Trophoblast cell (in vitro differentiated cells and primary cell): ENCODE data around the gene HCN4. TPM values are rescaled to one million over a fixed set of nuclear protein-coding genes. Genes with fewer than 3 reads are reported as not detected.
"Not testable (repeated sequence)": the region's sequence is repeated elsewhere in the genome, so short reads cannot be mapped to it uniquely, and the experiment has no call there.

Source experiments
- DNase-seq, 2 donors: peaks; one replicate each; pipeline ENCODE4 v3.0.0-alpha.2; 2016
- H2AFZ ChIP-seq: 2 replicates; pipeline ENCODE4 v1.6.1; 2013; ENCODE audit warnings: low read length, moderate library complexity, mild to moderate bottlenecking; ENCODE audit not compliant: insufficient read depth, poor library complexity
- H2AK5ac ChIP-seq: 2 replicates; pipeline ENCODE4 v1.6.1; 2013; ENCODE audit warnings: mild to moderate bottlenecking, low read length
- H2BK120ac ChIP-seq: 2 replicates; pipeline ENCODE4 v1.6.1; 2013; ENCODE audit warnings: low read length, mild to moderate bottlenecking, moderate library complexity; ENCODE audit not compliant: insufficient read depth, poor library complexity
- H2BK12ac ChIP-seq: 2 replicates; pipeline ENCODE4 v1.6.1; 2013; ENCODE audit warnings: mild to moderate bottlenecking, low read length, moderate library complexity
- H2BK5ac ChIP-seq: 2 replicates; pipeline ENCODE4 v1.6.1; 2013; ENCODE audit warnings: low read length, low read depth, moderate library complexity, mild to moderate bottlenecking; ENCODE audit not compliant: poor library complexity
- H3K14ac ChIP-seq: 2 replicates; pipeline ENCODE4 v1.6.1; 2013; ENCODE audit warnings: mild to moderate bottlenecking, low read length
- H3K18ac ChIP-seq: 2 replicates; pipeline ENCODE4 v1.6.1; 2013; ENCODE audit warnings: mild to moderate bottlenecking, low read length
- H3K23ac ChIP-seq: 2 replicates; pipeline ENCODE4 v1.6.1; 2013; ENCODE audit warnings: low read length
- H3K27ac ChIP-seq: 2 replicates; pipeline ENCODE4 v1.5.1; 2013; ENCODE audit warnings: low read depth, mild to moderate bottlenecking, inconsistent platforms, low read length, moderate library complexity
- H3K27me3 ChIP-seq: 2 replicates; pipeline ENCODE4 v1.6.1; 2013; ENCODE audit warnings: inconsistent platforms, mild to moderate bottlenecking, low read length, moderate library complexity; ENCODE audit not compliant: insufficient read depth
- H3K36me3 ChIP-seq, 2 experiments: 1 replicate in 1 of 2; 2 replicates in 1 of 2; pipeline ENCODE4 v1.6.1; 2013; ENCODE audit warnings: low read length in 2 of 2, mild to moderate bottlenecking in 2 of 2, moderate library complexity in 1 of 2; ENCODE audit not compliant: insufficient read depth in 2 of 2, control insufficient read depth in 1 of 2
- H3K4ac ChIP-seq: 2 replicates; pipeline ENCODE4 v1.6.1; 2013; ENCODE audit warnings: low read depth, mild to moderate bottlenecking, low read length, moderate library complexity
- H3K4me1 ChIP-seq, 2 experiments: 1 replicate in 1 of 2; 2 replicates in 1 of 2; pipeline ENCODE4 v1.6.1; 2013; ENCODE audit warnings: low read length in 2 of 2, mild to moderate bottlenecking in 2 of 2, moderate library complexity in 1 of 2; ENCODE audit not compliant: insufficient read depth in 2 of 2, control insufficient read depth in 1 of 2
- H3K4me2 ChIP-seq: 2 replicates; pipeline ENCODE4 v1.6.1; 2013; ENCODE audit warnings: inconsistent platforms, mild to moderate bottlenecking, low read length, moderate library complexity
- H3K4me3 ChIP-seq: 2 replicates; pipeline ENCODE4 v1.5.1; 2013; ENCODE audit warnings: mild to moderate bottlenecking, low read depth, low read length, inconsistent platforms
- H3K79me1 ChIP-seq: one replicate; pipeline ENCODE4 v1.6.1; 2013; ENCODE audit warnings: low read length
- H3K79me2 ChIP-seq: 2 replicates; pipeline ENCODE4 v1.6.1; 2013; ENCODE audit warnings: low read length, mild to moderate bottlenecking; ENCODE audit not compliant: control insufficient read depth, insufficient read depth, poor library complexity
- H3K9ac ChIP-seq: 2 replicates; pipeline ENCODE4 v1.6.1; 2013; ENCODE audit warnings: mild to moderate bottlenecking, low read length
- H3K9me3 ChIP-seq: 2 replicates; pipeline ENCODE4 v1.6.1; 2013; ENCODE audit warnings: low read depth, mild to moderate bottlenecking, control low read depth, inconsistent platforms, low read length; ENCODE audit not compliant: insufficient read depth
- H4K12ac ChIP-seq: 2 replicates; pipeline ENCODE4 v1.6.1; 2013; ENCODE audit warnings: low read depth, mild to moderate bottlenecking, low read length, moderate library complexity
- H4K8ac ChIP-seq: 2 replicates; pipeline ENCODE4 v1.6.1; 2013; ENCODE audit warnings: low read depth, mild to moderate bottlenecking, low read length, moderate library complexity
- H4K91ac ChIP-seq: one replicate; pipeline ENCODE4 v1.6.1; 2013; ENCODE audit warnings: low read depth, mild to moderate bottlenecking, low read length, moderate library complexity
- WGBS: extraction: QIAGEN DNeasy Blood & Tissue Kit; methylation state at CpG from one replicate; pipeline ENCODE4 v1.1.7; 2013; ENCODE audit warnings: missing lambda C conversion rate; ENCODE audit not compliant: insufficient read length, insufficient coverage; ENCODE audit errors: extremely low coverage; 5-methylcytosine and 5-hydroxymethylcytosine counted together
- polyA plus RNA-seq: library from polyadenylated mRNA; stranded (reverse); fragments of 200-250 nt; gene quantifications from 2 replicates; pipeline ENCODE4 v1.2.3, GENCODE V29; 2013

The HCN4 gene
- polyA plus RNA-seq: 2.9 and 3.0 TPM in 2 replicates

DNA sequence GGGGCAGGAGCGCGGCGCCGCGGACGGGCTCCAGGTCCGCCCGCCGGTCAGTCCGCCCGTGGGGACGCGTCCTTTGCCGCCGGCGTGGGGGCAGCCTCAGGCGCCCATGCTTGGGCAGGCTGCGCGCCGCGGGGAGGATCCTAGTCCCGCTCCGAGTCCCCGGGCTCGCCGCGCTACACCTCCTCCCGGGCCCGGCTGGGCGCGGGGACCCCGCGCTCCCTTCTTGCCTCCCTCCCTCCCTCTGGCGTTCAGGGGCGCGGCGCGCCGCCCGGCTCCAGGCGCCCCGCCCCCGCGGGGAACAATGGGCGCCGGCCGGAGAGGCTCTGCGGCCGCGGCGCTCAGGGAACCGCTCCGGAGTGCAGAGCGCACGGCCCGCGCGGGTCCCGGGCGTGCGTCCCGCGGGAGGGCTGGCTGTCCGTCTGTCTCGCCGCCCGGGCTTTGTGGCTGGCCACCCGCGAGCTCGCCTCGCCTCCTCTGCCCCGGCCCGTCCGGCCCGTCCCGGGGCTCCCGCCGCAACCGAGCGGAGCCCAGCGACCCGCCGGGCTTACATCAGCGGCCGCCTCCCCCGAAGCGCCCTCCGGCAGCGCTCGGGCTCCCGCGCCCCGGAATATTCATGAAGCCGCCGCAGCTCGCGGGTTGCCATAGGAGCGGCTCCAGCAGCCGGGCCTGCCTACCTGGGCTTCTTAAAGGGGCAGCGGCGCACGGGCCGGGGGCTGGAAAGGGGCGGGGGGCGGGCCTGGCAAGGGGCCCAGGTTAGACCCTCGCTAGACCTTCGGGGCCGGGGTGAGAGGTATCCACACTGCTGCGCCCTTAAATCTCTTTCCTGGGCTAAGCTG, at the start of gene HCN4:
Gene HCN4 (minus strand): TSS at position 658 of the 836 bp plus-strand sequence. CDS start 688 bp downstream, outside the sequence.
- Histone ChIP-seq H2AFZ (peak within 1 kb of the TSS; percentile 66), H4K91ac (peak within 1 kb of the TSS; percentile 72), H2BK12ac (no peak within 1 kb of the TSS), H3K36me3 (no peaks in the 10 kb centered on the region), H2AK5ac (no peak within 1 kb of the TSS), H3K4me2 (peak within 1 kb of the TSS; percentile 89), H3K79me2 (peaks cover 3% of the 10 kb centered on the region), H4K8ac (peak within 1 kb of the TSS; percentile 51), H4K12ac (peak within 1 kb of the TSS; percentile 10), H3K9me3 (peaks cover 2% of the 10 kb centered on the region), H2BK5ac (peak within 1 kb of the TSS; percentile 34), H3K14ac (peak within 1 kb of the TSS; percentile 54), H3K23ac (no peak within 1 kb of the TSS), H3K18ac (peak within 1 kb of the TSS; percentile 73), H3K4ac (no peak within 1 kb of the TSS), H3K4me3 (peak within 1 kb of the TSS; percentile 76), H3K9ac (peak within 1 kb of the TSS; percentile 13), H2BK120ac (peak within 1 kb of the TSS; percentile 37), H3K27ac (no peak within 1 kb of the TSS), H3K27me3 (peaks cover 22% of the 10 kb centered on the region), H3K79me1 (peaks cover 6% of the 10 kb centered on the region), H3K4me1 (peaks cover 24 to 34% of the 10 kb centered on the region in 2 experiments)
- no peak for DNase-seq
- WGBS: no CpG with 5 or more reads among the region's 109 CpGs

DNA sequence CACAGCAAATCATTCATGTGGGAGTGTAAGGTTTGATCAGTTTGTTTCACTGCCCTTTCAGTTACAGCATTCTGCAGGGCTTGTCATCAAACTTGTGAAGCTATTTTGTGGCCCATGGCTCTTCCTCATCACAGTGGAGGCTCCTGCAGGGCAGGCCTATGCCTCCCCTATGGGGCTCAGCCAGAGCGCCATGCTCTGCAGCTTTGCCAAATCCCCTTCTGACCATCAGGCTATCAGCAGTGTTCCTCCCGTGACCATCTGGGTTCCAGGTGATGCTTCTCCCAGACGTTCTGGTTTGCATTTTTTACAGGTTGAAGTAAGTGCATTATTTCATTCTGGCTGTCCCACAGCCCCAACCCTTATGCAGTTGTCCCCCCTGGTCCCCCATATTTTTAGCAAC, 46.1 kb upstream of the HCN4 start:
- Histone ChIP-seq H3K18ac (no peak overlapping the region), H2BK120ac (no peak overlapping the region), H2BK5ac (no peak overlapping the region), H3K79me2 (no peaks in the 10 kb centered on the region), H3K23ac (no peak overlapping the region), H3K27ac (no peak overlapping the region), H3K4ac (no peak overlapping the region), H3K4me3 (no peak overlapping the region), H3K4me1 (no peaks in the 10 kb centered on the region), H4K91ac (no peak overlapping the region), H3K4me2 (no peak overlapping the region), H3K9ac (no peak overlapping the region), H3K14ac (no peak overlapping the region), H2AFZ (no peak overlapping the region), H2AK5ac (no peak overlapping the region), H2BK12ac (no peak overlapping the region), H4K12ac (no peak overlapping the region), H3K9me3 (no peaks in the 10 kb centered on the region), H3K27me3 (no peaks in the 10 kb centered on the region), H4K8ac (no peak overlapping the region), H3K36me3 (no peaks in the 10 kb centered on the region), H3K79me1 (no peaks in the 10 kb centered on the region)
- DNase-seq: no peak
- no CpG with 5 or more reads among the region's 3 CpGs for WGBS

- Histone ChIP-seq H3K27me3 (no peaks in the 10 kb centered on the region), H3K9ac (no peak overlapping the region), H3K79me2 (no peaks in the 10 kb centered on the region), H2BK120ac (no peak overlapping the region), H4K8ac (no peak overlapping the region), H3K27ac (no peak overlapping the region), H3K23ac (no peak overlapping the region), H4K91ac (no peak overlapping the region), H2BK12ac (no peak overlapping the region), H2AK5ac (no peak overlapping the region), H2AFZ (no peak overlapping the region), H3K14ac (no peak overlapping the region), H3K18ac (no peak overlapping the region), H2BK5ac (no peak overlapping the region), H3K4me1 (peaks cover 0 to 3% of the 10 kb centered on the region in 2 experiments), H4K12ac (no peak overlapping the region), H3K9me3 (no peaks in the 10 kb centered on the region), H3K36me3 (no peaks in the 10 kb centered on the region), H3K4ac (no peak overlapping the region), H3K79me1 (no peaks in the 10 kb centered on the region), H3K4me3 (no peak overlapping the region), H3K4me2 (no peak overlapping the region)
- no peak for DNase-seq
Measured at GRCh38 chr15:73403171-73403570, 34.4 kb upstream of the HCN4 start.

GRCh38 chr15:73400222-73400621, 31.5 kb upstream of the HCN4 start:
- H3K4ac ChIP-seq, H2AFZ ChIP-seq, H3K14ac ChIP-seq, H3K79me1 ChIP-seq, H3K9ac ChIP-seq, H4K12ac ChIP-seq, H3K4me2 ChIP-seq, H3K36me3 ChIP-seq, H2BK5ac ChIP-seq, H3K27ac ChIP-seq, H4K91ac ChIP-seq, H3K27me3 ChIP-seq, H3K4me3 ChIP-seq, DNase-seq, H4K8ac ChIP-seq, H2AK5ac ChIP-seq, H3K4me1 ChIP-seq, H3K79me2 ChIP-seq, H3K9me3 ChIP-seq, H2BK12ac ChIP-seq, H3K23ac ChIP-seq, H2BK120ac ChIP-seq, H3K18ac ChIP-seq: not testable (repeated sequence)
- no CpG with 5 or more reads among the region's 6 CpGs for WGBS
